ENCODE measurements around the gene CTIF. TPM values are rescaled to one million over a fixed set of nuclear protein-coding genes. Genes with fewer than 3 reads are reported as not detected.
A peak's percentile ranks its signal among the peaks of the same experiment; 100 is the strongest.

The CTIF gene
- total and polyA plus RNA-seq, 7 experiments from 2014 or later = 1.3 to 11.2 (median 2.5) TPM; not detected in 2

GRCh38 chr18:48899558-48900174 is 360.8 kb downstream of the CTIF start:
- Mint-ChIP-seq H3K4me3 (no peak overlapping the region), H3K27me3 (peaks cover 0 to 5% (median 0%) of the 10 kb centered on the region in 5 donors), H3K27ac (no peak overlapping the region), H3K36me3 (peaks cover 0 to 11% (median 7%) of the 10 kb centered on the region in 5 donors), H3K9me3 (peaks cover 3 to 13% (median 8%) of the 10 kb centered on the region in 11 donors), H3K4me1 (peaks cover 0 to 24% (median 18%) of the 10 kb centered on the region in 7 donors)
- Histone ChIP-seq H3K4me1 (ENCODE audit: control insufficient read depth in 2 of 2, insufficient read depth in 2 of 2, low read length in 2 of 2) (no peaks in the 10 kb centered on the region), H3K27ac (ENCODE audit: low read depth, low read length) (no peak overlapping the region), H3K27me3 (ENCODE audit: control insufficient read depth in 2 of 2, insufficient read depth in 2 of 2, low read length in 2 of 2) (no peaks in the 10 kb centered on the region), H3K9me3 (ENCODE audit: control insufficient read depth in 2 of 3, low read length in 3 of 3) (peaks cover 0 to 7% (median 0%) of the 10 kb centered on the region in 3 experiments), H3K4me3 (ENCODE audit: low read length) (no peak overlapping the region), H3K36me3 (ENCODE audit: control insufficient read depth in 2 of 3, insufficient read depth in 3 of 3, low read length in 3 of 3) (no peaks in the 10 kb centered on the region)
- ChIA-PET POLR2A (no interaction called here), CTCF (interaction anchor here (0.9 kb wide), 1 partner anchor 11 kb away, joined by 3 read pairs; no protein-coding TSS in a partner anchor)
- DNase-seq (no peak), ATAC-seq (no peak)
- intact Hi-C loops (cut with micrococcal nuclease) = no loop called here

GRCh38 chr18:48900469-48900868 is 361.6 kb downstream of the CTIF start:
- DNase-seq = no peak
- CTCF ChIA-PET = interaction anchor here (0.9 kb wide), 1 partner anchor 10 kb away, joined by 3 read pairs; no protein-coding TSS in a partner anchor
- no peak overlapping the region for H3K4me3 ChIP-seq (ENCODE audit: low read length)
- Mint-ChIP-seq H3K36me3 (peaks cover 0 to 18% (median 10%) of the 10 kb centered on the region in 5 donors), H3K4me1 (peaks cover 0 to 23% (median 18%) of the 10 kb centered on the region in 7 donors), H3K27me3 (peaks cover 0 to 12% (median 0%) of the 10 kb centered on the region in 5 donors), H3K9me3 (peaks cover 5 to 20% (median 14%) of the 10 kb centered on the region in 11 donors), H3K4me3 (no peak overlapping the region), H3K27ac (no peak overlapping the region)
- H3K27ac ChIP-seq (ENCODE audit: low read depth, low read length) = no peak overlapping the region
- no peaks in the 10 kb centered on the region for H3K36me3 ChIP-seq (ENCODE audit: control insufficient read depth in 2 of 3, insufficient read depth in 3 of 3, low read length in 3 of 3)
- intact Hi-C loops (cut with micrococcal nuclease) = no loop called here
- no peaks in the 10 kb centered on the region for H3K4me1 ChIP-seq (ENCODE audit: control insufficient read depth in 2 of 2, insufficient read depth in 2 of 2, low read length in 2 of 2)
- H3K9me3 ChIP-seq (ENCODE audit: control insufficient read depth in 2 of 3, low read length in 3 of 3) = peaks cover 0 to 13% (median 0%) of the 10 kb centered on the region in 3 experiments
- no peaks in the 10 kb centered on the region for H3K27me3 ChIP-seq (ENCODE audit: control insufficient read depth in 2 of 2, insufficient read depth in 2 of 2, low read length in 2 of 2)
- no peak for ATAC-seq
- POLR2A ChIA-PET = interaction anchor here (0.6 to 0.7 kb wide), 2 partner anchors 24 to 57 kb away, joined by 3 read pairs; no protein-coding TSS in a partner anchor

- peaks cover 0 to 12% (median 0%) of the 10 kb centered on the region in 5 donors for H3K27me3 Mint-ChIP-seq
- ChIA-PET CTCF (no interaction called here), POLR2A (interaction anchor here (0.6 kb wide), 1 partner anchor 23 kb away, joined by 3 read pairs; no protein-coding TSS in a partner anchor)
- H3K4me1 Mint-ChIP-seq = peaks cover 0 to 19% (median 18%) of the 10 kb centered on the region in 7 donors
- Histone ChIP-seq H3K4me3 (ENCODE audit: low read length) (no peak overlapping the region), H3K27ac (ENCODE audit: low read depth, low read length) (no peak overlapping the region), H3K36me3 (ENCODE audit: control insufficient read depth in 2 of 3, insufficient read depth in 3 of 3, low read length in 3 of 3) (no peaks in the 10 kb centered on the region), H3K4me1 (ENCODE audit: control insufficient read depth in 2 of 2, insufficient read depth in 2 of 2, low read length in 2 of 2) (no peaks in the 10 kb centered on the region), H3K27me3 (ENCODE audit: control insufficient read depth in 2 of 2, insufficient read depth in 2 of 2, low read length in 2 of 2) (no peaks in the 10 kb centered on the region), H3K9me3 (ENCODE audit: control insufficient read depth in 2 of 3, low read length in 3 of 3) (peaks cover 0 to 13% (median 0%) of the 10 kb centered on the region in 3 experiments)
- H3K4me3 Mint-ChIP-seq = no peak overlapping the region
- intact Hi-C loops (cut with micrococcal nuclease) = no loop called here
- no peak overlapping the region for H3K27ac Mint-ChIP-seq
- ATAC-seq (no peak), DNase-seq (no peak)
- peaks cover 0 to 18% (median 10%) of the 10 kb centered on the region in 5 donors for H3K36me3 Mint-ChIP-seq
- H3K9me3 Mint-ChIP-seq = peaks cover 5 to 22% (median 14%) of the 10 kb centered on the region in 11 donors
These were observed 362.6 kb downstream of the CTIF start for GRCh38 chr18:48901145-48902022.

GRCh38 chr18:48902023-48902855 is 363.4 kb downstream of the CTIF start:
- no peak for DNase-seq
- intact Hi-C loops (cut with micrococcal nuclease) = no loop called here
- H3K27ac ChIP-seq (ENCODE audit: low read depth, low read length) = no peak overlapping the region
- ATAC-seq = peak; percentile 32
- peaks cover 0 to 13% (median 12%) of the 10 kb centered on the region in 7 donors for H3K4me1 Mint-ChIP-seq
- H3K36me3 Mint-ChIP-seq = peaks cover 0 to 18% (median 10%) of the 10 kb centered on the region in 5 donors
- H3K4me3 ChIP-seq (ENCODE audit: low read length) = no peak overlapping the region
- no peaks in the 10 kb centered on the region for H3K36me3 ChIP-seq (ENCODE audit: control insufficient read depth in 2 of 3, insufficient read depth in 3 of 3, low read length in 3 of 3)
- peaks cover 0 to 13% (median 0%) of the 10 kb centered on the region in 3 experiments for H3K9me3 ChIP-seq (ENCODE audit: control insufficient read depth in 2 of 3, low read length in 3 of 3)
- H3K4me3 Mint-ChIP-seq = no peak overlapping the region
- no peaks in the 10 kb centered on the region for H3K4me1 ChIP-seq (ENCODE audit: control insufficient read depth in 2 of 2, insufficient read depth in 2 of 2, low read length in 2 of 2)
- no peak overlapping the region for H3K27ac Mint-ChIP-seq
- ChIA-PET POLR2A (no interaction called here), CTCF (no interaction called here)
- H3K9me3 Mint-ChIP-seq = peaks cover 5 to 22% (median 14%) of the 10 kb centered on the region in 11 donors
- H3K27me3 Mint-ChIP-seq = peaks cover 0 to 14% (median 0%) of the 10 kb centered on the region in 5 donors
- no peaks in the 10 kb centered on the region for H3K27me3 ChIP-seq (ENCODE audit: control insufficient read depth in 2 of 2, insufficient read depth in 2 of 2, low read length in 2 of 2)

- Histone ChIP-seq H3K27ac (ENCODE audit: low read depth, low read length) (no peak overlapping the region), H3K9me3 (ENCODE audit: control insufficient read depth in 2 of 3, low read length in 3 of 3) (peaks cover 0 to 13% (median 0%) of the 10 kb centered on the region in 3 experiments), H3K36me3 (ENCODE audit: control insufficient read depth in 2 of 3, insufficient read depth in 3 of 3, low read length in 3 of 3) (no peaks in the 10 kb centered on the region), H3K4me1 (ENCODE audit: control insufficient read depth in 2 of 2, insufficient read depth in 2 of 2, low read length in 2 of 2) (no peaks in the 10 kb centered on the region), H3K27me3 (ENCODE audit: control insufficient read depth in 2 of 2, insufficient read depth in 2 of 2, low read length in 2 of 2) (no peaks in the 10 kb centered on the region), H3K4me3 (ENCODE audit: low read length) (no peak overlapping the region)
- ChIA-PET CTCF (no interaction called here), POLR2A (no interaction called here)
- H3K36me3 Mint-ChIP-seq = peaks cover 0 to 18% (median 10%) of the 10 kb centered on the region in 5 donors
- peaks cover 5 to 22% (median 14%) of the 10 kb centered on the region in 11 donors for H3K9me3 Mint-ChIP-seq
- intact Hi-C loops (cut with micrococcal nuclease) = no loop called here
- peaks cover 0 to 14% (median 0%) of the 10 kb centered on the region in 5 donors for H3K27me3 Mint-ChIP-seq
- peaks cover 0 to 13% (median 12%) of the 10 kb centered on the region in 7 donors for H3K4me1 Mint-ChIP-seq
- no peak for ATAC-seq
- no peak overlapping the region for H3K27ac Mint-ChIP-seq
- H3K4me3 Mint-ChIP-seq = no peak overlapping the region
- DNase-seq = no peak
These were observed 364.2 kb downstream of the CTIF start for GRCh38 chr18:48902856-48903601.

Data from naive thymus-derived CD4-positive, alpha-beta T cell (primary cell).